ENCODE results near the gene PIGS. TPM values are rescaled to one million over a fixed set of nuclear protein-coding genes. Genes with fewer than 3 reads are reported as not detected.

The PIGS gene
- total and polyA plus RNA-seq, 4 donors = 21.8 to 38.7 (median 35.6) TPM

DNA sequence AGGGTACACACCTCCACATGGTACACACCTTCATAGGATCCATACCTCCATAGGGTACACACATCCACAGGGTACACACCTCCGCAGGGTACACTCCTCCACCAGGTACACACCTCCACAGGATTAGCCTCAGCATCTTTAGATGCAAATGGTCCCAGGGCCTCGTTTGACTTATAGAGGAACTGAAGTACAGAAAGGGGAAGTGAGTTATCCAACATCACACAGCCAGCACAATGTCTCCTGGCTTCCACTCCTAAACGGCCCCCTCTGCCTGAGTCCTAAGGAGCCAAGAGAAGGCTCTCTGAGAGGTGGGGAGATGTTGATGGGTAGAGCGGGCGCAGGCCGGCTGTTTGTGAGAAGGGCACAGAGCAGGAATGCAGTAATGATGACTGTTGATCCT, 53.2 kb downstream of the PIGS start:
- Histone ChIP-seq H3K4me1 (ENCODE audit: control insufficient read depth in 1 of 2, insufficient read depth in 2 of 2, low read length in 2 of 2) (no peaks in the 10 kb centered on the region), H3K36me3 (ENCODE audit: control insufficient read depth in 1 of 2, insufficient read depth in 2 of 2, low read length in 1 of 2) (no peaks in the 10 kb centered on the region), H3K4me3 (ENCODE audit: low read length in 2 of 2) (no peak overlapping the region), H3K27me3 (ENCODE audit: control insufficient read depth in 1 of 2, insufficient read depth in 2 of 2, low read length in 1 of 2) (no peaks in the 10 kb centered on the region), H3K27ac (ENCODE audit: low read depth in 1 of 2, low read length in 2 of 2) (no peak overlapping the region), H3K9me3 (ENCODE audit: control insufficient read depth, low read length) (no peaks in the 10 kb centered on the region)
- DNase-seq (no peak), ATAC-seq (ENCODE audit: low FRiP score) (no peak)
- 68 to 76% methylated on average over 6 of the region's 6 CpGs for WGBS, 2 donors
- intact Hi-C loops (cut with DNase I) = no loop called here

DNA sequence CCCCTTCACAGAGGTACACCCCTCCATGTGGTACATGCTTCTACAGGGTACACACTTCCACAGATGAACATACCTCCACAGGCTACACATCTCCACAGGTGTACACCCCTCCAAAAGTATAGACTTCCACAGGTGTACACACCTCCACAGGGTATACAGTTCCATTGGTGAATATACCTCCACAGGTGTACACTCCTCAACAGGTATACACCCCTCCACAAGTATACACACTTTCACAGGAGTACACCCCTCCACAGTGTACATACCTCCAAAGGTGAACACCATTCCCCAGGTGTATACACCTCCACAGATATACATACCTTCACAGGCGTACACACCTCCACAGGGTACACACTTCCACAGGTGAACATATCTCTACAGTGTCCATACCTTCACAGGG, 55.8 kb downstream of the PIGS start:
- 89 to 98% methylated on average over 1 of the region's 1 CpG for WGBS, 2 donors
- no peak overlapping the region for H3K27ac ChIP-seq (ENCODE audit: low read depth in 1 of 2, low read length in 2 of 2)
- no peak for ATAC-seq (ENCODE audit: low FRiP score)
- no peaks in the 10 kb centered on the region for H3K9me3 ChIP-seq (ENCODE audit: control insufficient read depth, low read length)
- H3K4me3 ChIP-seq (ENCODE audit: low read length in 2 of 2) = no peak overlapping the region
- H3K4me1 ChIP-seq (ENCODE audit: control insufficient read depth in 1 of 2, insufficient read depth in 2 of 2, low read length in 2 of 2) = no peaks in the 10 kb centered on the region
- H3K27me3 ChIP-seq (ENCODE audit: control insufficient read depth in 1 of 2, insufficient read depth in 2 of 2, low read length in 1 of 2) = no peaks in the 10 kb centered on the region
- H3K36me3 ChIP-seq (ENCODE audit: control insufficient read depth in 1 of 2, insufficient read depth in 2 of 2, low read length in 1 of 2) = no peaks in the 10 kb centered on the region
- intact Hi-C loops (cut with DNase I) = no loop called here
- DNase-seq = no peak

GRCh38 chr17:28514561-28515002, 56.7 kb downstream of the PIGS start:
- DNase-seq (no peak), ATAC-seq (ENCODE audit: low FRiP score) (no peak)
- no peaks in the 10 kb centered on the region for H3K4me1 ChIP-seq (ENCODE audit: control insufficient read depth in 1 of 2, insufficient read depth in 2 of 2, low read length in 2 of 2)

DNA sequence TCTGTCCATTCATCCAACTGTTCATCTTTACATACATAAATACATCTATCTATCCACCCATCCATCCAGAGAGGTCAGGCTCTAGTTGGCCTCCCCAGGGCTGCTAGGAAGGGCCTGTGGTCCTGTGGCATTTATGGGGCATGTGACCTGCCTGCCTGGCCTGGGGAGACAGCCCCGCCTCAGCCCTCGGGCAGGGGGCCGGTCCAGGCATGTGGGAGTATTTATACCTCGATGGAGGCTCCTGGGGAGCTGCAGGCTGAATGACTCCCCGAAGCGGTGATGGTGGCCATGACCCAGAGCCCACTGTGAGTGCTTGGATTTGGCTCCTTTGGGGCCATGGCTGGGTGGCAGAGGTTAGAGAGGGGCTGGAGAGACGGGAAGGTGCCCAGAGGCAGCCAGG, 57.8 kb downstream of the PIGS start:
- DNase-seq = no peak
- intact Hi-C loops (cut with DNase I) = no loop called here
- H3K9me3 ChIP-seq (ENCODE audit: control insufficient read depth, low read length) = no peaks in the 10 kb centered on the region
- ATAC-seq (ENCODE audit: low FRiP score) = no peak
- H3K4me3 ChIP-seq (ENCODE audit: low read length in 2 of 2) = no peak overlapping the region
- H3K27ac ChIP-seq (ENCODE audit: low read depth in 1 of 2, low read length in 2 of 2) = no peak overlapping the region
- H3K4me1 ChIP-seq (ENCODE audit: control insufficient read depth in 1 of 2, insufficient read depth in 2 of 2, low read length in 2 of 2) = no peaks in the 10 kb centered on the region
- no peaks in the 10 kb centered on the region for H3K36me3 ChIP-seq (ENCODE audit: control insufficient read depth in 1 of 2, insufficient read depth in 2 of 2, low read length in 1 of 2)
- no peaks in the 10 kb centered on the region for H3K27me3 ChIP-seq (ENCODE audit: control insufficient read depth in 1 of 2, insufficient read depth in 2 of 2, low read length in 1 of 2)
- 61 to 67% methylated on average over 7 of the region's 7 CpGs for WGBS, 2 donors

More at GRCh38 chr17:28514561-28515002, 56.7 kb downstream of the PIGS start:
- intact Hi-C loops (cut with DNase I) = no loop called here
- Histone ChIP-seq H3K27me3 (ENCODE audit: control insufficient read depth in 1 of 2, insufficient read depth in 2 of 2, low read length in 1 of 2) (no peaks in the 10 kb centered on the region), H3K27ac (ENCODE audit: low read depth in 1 of 2, low read length in 2 of 2) (no peak overlapping the region), H3K36me3 (ENCODE audit: control insufficient read depth in 1 of 2, insufficient read depth in 2 of 2, low read length in 1 of 2) (no peaks in the 10 kb centered on the region), H3K9me3 (ENCODE audit: control insufficient read depth, low read length) (no peaks in the 10 kb centered on the region), H3K4me3 (ENCODE audit: low read length in 2 of 2) (no peak overlapping the region)
- WGBS, 2 donors = 56 to 57% methylated on average over 16 of the region's 16 CpGs

- DNase-seq (no peak), ATAC-seq (ENCODE audit: low FRiP score) (no peak)
- Histone ChIP-seq H3K36me3 (ENCODE audit: control insufficient read depth in 1 of 2, insufficient read depth in 2 of 2, low read length in 1 of 2) (no peaks in the 10 kb centered on the region), H3K27me3 (ENCODE audit: control insufficient read depth in 1 of 2, insufficient read depth in 2 of 2, low read length in 1 of 2) (no peaks in the 10 kb centered on the region), H3K9me3 (ENCODE audit: control insufficient read depth, low read length) (no peaks in the 10 kb centered on the region), H3K4me1 (ENCODE audit: control insufficient read depth in 1 of 2, insufficient read depth in 2 of 2, low read length in 2 of 2) (no peaks in the 10 kb centered on the region), H3K4me3 (ENCODE audit: low read length in 2 of 2) (no peak overlapping the region), H3K27ac (ENCODE audit: low read depth in 1 of 2, low read length in 2 of 2) (no peak overlapping the region)
- intact Hi-C loops (cut with DNase I) = no loop called here
- 82% methylated on average over 3 of the region's 3 CpGs for WGBS, 2 donors
Measured at GRCh38 chr17:28511858-28512461, 59.4 kb downstream of the PIGS start.

DNA sequence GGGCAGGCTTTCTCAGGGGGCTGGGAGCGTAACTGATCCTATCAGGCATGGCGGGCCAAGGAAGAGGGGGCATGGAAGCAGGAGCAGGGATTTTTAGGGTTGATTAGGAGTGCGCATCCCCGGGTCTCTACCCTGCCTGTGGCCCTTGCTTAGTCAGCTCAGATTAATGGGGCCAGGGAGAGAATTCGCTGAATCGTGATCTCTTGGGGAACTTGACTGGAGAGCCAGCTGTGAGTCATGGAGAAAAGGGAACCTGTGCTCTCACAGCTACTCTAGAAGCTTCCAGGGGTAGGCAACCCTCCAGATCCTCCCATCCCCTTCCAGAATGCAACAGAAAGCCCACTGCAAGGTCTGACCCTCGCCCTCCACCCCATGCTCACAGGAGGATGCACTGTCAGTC, 61.5 kb downstream of the PIGS start:
- no peaks in the 10 kb centered on the region for H3K27me3 ChIP-seq (ENCODE audit: control insufficient read depth in 1 of 2, insufficient read depth in 2 of 2, low read length in 1 of 2)
- H3K4me3 ChIP-seq (ENCODE audit: low read length in 2 of 2) = no peak overlapping the region
- no peaks in the 10 kb centered on the region for H3K4me1 ChIP-seq (ENCODE audit: control insufficient read depth in 1 of 2, insufficient read depth in 2 of 2, low read length in 2 of 2)
- DNase-seq = no peak
- intact Hi-C loops (cut with DNase I) = no loop called here
- no peaks in the 10 kb centered on the region for H3K9me3 ChIP-seq (ENCODE audit: control insufficient read depth, low read length)
- no peaks in the 10 kb centered on the region for H3K36me3 ChIP-seq (ENCODE audit: control insufficient read depth in 1 of 2, insufficient read depth in 2 of 2, low read length in 1 of 2)
- ATAC-seq (ENCODE audit: low FRiP score) = no peak
- 72 to 78% methylated on average over 7 of the region's 7 CpGs for WGBS, 2 donors
- H3K27ac ChIP-seq (ENCODE audit: low read depth in 1 of 2, low read length in 2 of 2) = no peak overlapping the region

DNA sequence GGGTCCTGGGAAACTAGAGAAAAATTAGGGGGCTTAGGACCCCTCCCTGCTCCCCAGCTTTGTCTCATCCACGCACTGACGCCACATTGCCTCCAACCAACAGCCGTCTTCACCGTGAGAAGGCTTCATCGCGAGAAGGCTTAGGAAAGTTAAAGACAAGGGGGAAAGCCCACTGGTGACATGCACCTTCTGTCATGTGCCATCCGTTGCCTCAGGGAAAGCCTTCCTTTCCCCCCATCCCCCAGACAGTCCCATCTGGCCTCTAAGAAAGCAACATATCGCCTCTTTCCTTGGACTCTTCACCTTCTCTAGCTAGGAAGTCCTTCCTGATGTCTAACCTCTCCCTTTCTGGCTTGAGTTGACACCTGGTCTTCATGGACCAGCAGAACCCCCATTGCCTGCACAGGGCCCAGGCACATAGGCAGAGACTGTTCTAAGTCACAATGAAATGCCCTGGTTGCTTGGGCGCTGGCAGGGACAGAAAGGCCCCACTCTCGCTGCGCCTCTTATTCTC, 63.1 kb downstream of the PIGS start:
- Histone ChIP-seq H3K27ac (ENCODE audit: low read depth in 1 of 2, low read length in 2 of 2) (no peak overlapping the region), H3K36me3 (ENCODE audit: control insufficient read depth in 1 of 2, insufficient read depth in 2 of 2, low read length in 1 of 2) (no peaks in the 10 kb centered on the region), H3K4me3 (ENCODE audit: low read length in 2 of 2) (no peak overlapping the region), H3K27me3 (ENCODE audit: control insufficient read depth in 1 of 2, insufficient read depth in 2 of 2, low read length in 1 of 2) (no peaks in the 10 kb centered on the region), H3K9me3 (ENCODE audit: control insufficient read depth, low read length) (no peaks in the 10 kb centered on the region), H3K4me1 (ENCODE audit: control insufficient read depth in 1 of 2, insufficient read depth in 2 of 2, low read length in 2 of 2) (no peaks in the 10 kb centered on the region)
- no peak for DNase-seq
- intact Hi-C loops (cut with DNase I) = no loop called here
- ATAC-seq (ENCODE audit: low FRiP score) = no peak
- WGBS, 2 donors = 64 to 76% methylated on average over 11 of the region's 11 CpGs

GRCh38 chr17:28507567-28508203, 63.6 kb downstream of the PIGS start:
- no peaks in the 10 kb centered on the region for H3K36me3 ChIP-seq (ENCODE audit: control insufficient read depth in 1 of 2, insufficient read depth in 2 of 2, low read length in 1 of 2)
- H3K9me3 ChIP-seq (ENCODE audit: control insufficient read depth, low read length) = no peaks in the 10 kb centered on the region
- no peak for ATAC-seq (ENCODE audit: low FRiP score)
- no peak overlapping the region for H3K4me3 ChIP-seq (ENCODE audit: low read length in 2 of 2)
- no peak overlapping the region for H3K27ac ChIP-seq (ENCODE audit: low read depth in 1 of 2, low read length in 2 of 2)
- no peak for DNase-seq
- H3K4me1 ChIP-seq (ENCODE audit: control insufficient read depth in 1 of 2, insufficient read depth in 2 of 2, low read length in 2 of 2) = no peaks in the 10 kb centered on the region
- 27 to 30% methylated on average over 18 to 24 of the region's 24 CpGs for WGBS, 2 donors
- intact Hi-C loops (cut with DNase I) = no loop called here
- no peaks in the 10 kb centered on the region for H3K27me3 ChIP-seq (ENCODE audit: control insufficient read depth in 1 of 2, insufficient read depth in 2 of 2, low read length in 1 of 2)

Measured in aorta (tissue), 5 donors.